Activated gamma-delta T cell treated with Interleukin-2 at 50 U/mL for 16 hours (primary cell): ENCODE measurements around the gene P2RY14.

ENCODE experiments used
- DNase-seq: peaks from one replicate; pipeline ENCODE4 v3.0.0-alpha.2; 2020

The P2RY14 gene

DNA sequence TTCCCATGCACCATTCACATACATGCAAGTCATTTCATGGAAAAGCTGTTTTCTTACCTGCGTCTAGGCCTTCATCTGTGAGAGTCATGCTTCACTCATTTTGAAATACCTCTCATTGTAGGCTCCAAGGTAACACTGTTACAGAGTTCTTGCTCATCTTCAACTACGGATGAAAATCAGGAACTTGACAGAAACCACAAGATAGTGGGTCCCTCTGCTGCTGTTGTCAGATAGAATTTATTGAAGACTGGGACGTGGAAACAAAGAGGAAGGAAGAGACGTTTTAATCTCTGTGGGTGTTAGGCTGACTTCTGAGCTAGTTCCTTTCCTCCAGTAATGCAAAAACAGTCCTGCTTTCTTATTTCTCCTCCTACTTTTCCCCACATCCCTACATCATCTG lies at the start of gene P2RY14:
Gene P2RY14, minus strand, starts transcription at position 313 of the 400 bp plus-strand sequence. CDS start 64,226 bp downstream, outside the sequence.
- no peak for DNase-seq

DNA sequence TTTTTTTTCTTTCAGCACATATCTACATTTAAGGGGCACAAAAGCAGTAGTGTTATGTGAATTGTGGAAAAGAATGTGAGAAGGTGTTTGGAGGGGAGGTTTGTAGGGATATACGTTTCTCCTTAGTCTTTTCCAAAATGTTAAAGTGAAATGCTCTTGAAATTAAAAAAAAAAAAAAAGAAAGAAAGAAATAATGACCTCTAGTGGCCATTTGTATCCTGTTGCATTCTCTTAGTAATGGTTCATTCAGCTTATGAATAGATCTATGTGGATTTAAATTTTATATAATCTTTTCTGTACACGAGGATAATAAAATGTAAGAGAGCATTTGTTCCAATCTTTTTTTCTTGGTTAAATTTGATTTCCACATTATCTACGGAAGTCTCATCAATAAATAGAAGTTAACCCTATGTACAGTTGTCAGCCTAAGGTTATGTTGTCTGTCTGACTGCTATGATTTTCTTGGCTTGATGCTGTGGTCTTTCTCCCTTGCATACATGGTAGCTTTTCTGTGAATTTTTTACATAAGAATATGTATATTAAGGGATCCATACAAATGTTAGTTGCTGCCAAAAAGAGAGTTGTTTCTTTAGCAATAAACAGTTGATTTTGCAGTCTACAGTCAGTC lies 49.3 kb upstream of the P2RY14 start:
- DNase-seq = no peak

DNA sequence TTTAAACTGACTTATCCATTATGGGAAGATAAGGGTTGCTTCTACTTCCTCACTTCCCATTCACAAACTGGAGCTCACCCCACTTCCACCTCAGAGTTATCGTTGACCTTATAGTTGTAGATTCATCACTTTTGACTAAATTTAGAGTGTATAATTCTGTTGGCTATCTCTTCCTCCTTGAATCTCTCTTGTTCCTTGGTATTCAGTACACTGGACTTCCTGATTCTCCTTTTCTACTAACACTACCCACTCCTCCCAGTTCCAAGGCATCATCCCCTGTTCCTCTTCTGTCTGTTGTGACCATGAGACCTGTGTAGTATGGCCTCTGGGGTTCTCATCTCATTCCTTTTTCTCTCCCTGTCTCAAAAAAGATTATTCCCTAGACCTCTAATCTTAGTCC lies 44.2 kb upstream of the P2RY14 start:
- DNase-seq = no peak

DNA sequence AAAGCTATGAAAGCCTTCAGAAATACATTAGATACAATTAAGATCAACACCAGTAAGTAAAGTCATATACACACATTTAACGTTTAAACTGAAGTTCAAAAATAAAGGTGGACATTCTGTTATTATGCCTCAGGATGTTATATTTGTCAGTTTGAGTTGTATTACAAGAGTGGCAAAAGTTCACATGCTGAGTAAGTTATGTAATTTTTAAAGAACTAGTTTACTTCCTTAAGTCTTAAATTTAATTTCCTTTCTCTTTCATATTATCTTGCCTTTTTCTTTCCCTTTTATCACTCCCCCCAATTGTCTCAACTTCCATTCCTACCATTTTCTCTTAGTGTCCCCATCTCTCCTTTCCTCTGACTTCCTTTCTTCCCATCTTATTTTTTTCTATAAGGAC lies 43.2 kb upstream of the P2RY14 start:
- DNase-seq = no peak

DNA sequence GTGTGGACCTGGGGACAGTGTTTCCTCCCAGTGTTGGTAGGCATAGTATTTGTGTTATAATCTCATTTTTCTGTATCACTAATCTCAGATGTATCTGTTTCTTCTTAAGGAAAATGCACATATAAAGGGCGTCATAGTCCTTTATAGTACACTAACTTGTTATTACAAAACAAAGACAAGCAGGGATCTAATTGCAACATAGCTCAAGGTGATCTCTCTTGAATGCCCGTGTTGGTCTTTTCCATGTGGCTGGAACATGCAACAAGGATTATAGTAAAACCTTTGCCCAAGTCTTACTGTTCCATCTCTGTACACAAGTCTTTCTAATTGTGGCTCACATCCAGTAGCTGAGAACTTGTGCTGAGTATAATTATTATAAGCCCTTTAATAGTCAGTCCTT lies 41.8 kb upstream of the P2RY14 start:
- no peak for DNase-seq

DNA sequence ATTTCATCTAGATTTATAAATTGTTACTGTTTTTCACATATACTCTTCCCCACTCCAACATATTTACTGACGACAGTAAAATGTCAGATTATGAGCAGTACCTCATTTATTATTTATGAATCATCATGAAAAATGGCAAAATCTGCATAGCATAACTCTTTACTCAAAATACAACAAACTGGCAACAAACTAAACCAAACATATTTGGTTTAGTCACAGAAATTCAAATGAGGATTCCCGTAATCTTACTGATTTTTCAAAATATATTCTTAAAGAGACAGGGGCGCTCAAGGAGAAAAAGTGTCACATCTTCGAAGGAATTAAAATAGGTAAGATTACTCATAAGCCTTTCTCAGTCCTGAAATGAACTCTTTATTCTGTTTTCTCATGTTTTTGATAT lies 41.3 kb upstream of the P2RY14 start:
- no peak for DNase-seq

DNA sequence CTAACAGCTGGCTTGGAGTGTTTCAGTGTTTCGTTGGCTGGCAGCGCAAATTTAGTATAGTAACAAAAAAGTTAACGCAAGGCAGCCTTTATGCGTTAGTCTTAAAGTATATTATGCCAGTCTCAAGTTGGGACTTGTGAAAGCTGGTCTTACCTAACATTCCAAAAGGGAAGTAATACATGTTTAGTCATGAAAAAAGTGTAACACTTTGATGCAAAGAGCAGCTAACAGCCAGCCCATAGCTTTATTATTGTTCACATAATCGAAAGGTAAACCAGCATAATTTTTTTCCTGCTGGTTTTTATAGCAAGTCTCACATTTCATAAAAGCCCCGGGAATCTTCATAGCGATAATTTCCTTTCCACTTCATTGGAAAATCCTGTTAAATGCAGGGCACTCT lies 40.6 kb upstream of the P2RY14 start:
- no peak for DNase-seq

DNA sequence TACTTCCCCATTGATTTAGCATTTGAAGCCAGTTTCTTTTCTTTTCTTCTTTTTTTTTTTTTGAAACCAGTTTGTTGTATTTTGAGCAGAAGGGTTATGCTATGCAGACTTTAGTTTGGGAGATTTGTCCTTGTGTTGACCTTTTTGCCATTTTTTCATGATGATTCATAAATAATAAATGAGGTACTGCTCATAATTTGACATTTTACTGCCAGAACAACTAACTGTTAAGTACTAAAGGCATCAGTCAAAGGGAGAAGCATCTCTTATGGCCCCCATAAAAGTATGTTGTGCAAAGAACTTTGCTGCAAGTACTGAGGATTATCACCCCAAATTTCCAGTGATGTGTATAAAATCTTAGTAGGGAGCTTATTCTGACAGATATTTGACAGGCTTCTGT lies 40.0 kb upstream of the P2RY14 start:
- no peak for DNase-seq

DNA sequence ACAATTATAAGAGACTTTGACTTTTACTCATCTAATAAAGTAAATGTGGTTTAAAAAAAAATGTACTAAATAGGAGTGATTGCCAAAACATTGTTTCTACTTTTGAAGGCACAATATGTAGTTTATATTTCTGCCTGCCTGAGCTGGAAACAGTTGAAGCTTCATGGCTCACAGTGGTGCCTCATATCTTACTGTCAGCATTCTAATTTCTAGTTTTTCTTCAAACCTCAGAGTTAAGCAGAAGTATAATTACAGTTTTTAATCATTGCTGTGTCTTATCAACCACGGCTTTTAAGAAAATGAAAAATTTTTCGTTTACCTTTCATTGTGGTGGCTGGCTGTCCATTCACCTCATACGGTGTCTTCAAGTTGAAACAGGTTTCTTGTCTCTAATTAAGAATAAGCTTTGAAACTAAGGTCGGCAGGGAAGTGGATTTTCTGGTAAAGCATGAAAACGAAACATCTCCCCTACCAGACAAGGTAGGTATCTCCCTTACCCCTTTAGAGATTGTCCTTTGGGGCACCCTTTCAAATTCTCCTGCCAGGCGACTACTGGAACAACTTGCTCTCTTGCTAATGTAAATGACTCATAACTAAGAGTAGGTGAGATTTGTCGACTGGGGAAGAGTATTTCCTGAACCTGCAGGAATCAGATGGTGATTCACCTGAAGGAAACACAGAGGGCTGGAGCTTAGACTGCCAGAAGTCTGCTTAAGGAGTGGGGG lies 38.1 kb upstream of the P2RY14 start, which contains the start of gene GPR87:
Gene GPR87, minus strand, starts transcription at position 554 of the 725 bp plus-strand sequence. CDS start 16,720 bp downstream, outside the sequence.
- no peak for DNase-seq

DNA sequence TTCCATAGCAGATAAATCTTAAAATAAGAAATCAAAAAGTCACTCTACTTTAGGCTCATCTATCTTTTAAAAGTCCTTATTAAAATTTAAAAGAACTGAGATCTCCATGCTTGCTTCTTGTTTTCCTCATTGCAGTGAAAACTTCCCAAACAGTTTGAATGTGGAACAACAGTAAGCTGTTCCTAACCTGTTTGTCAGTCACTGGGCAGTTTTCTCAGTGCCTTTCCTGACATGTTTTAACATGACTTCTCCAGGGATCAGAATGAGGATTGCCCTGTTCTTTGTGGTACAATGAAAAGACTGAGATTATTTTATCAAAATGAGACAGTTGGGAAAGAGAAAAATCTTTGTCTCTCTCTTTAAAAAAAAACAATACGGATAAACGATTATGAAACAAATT lies 37.5 kb upstream of the P2RY14 start:
- no peak for DNase-seq

DNA sequence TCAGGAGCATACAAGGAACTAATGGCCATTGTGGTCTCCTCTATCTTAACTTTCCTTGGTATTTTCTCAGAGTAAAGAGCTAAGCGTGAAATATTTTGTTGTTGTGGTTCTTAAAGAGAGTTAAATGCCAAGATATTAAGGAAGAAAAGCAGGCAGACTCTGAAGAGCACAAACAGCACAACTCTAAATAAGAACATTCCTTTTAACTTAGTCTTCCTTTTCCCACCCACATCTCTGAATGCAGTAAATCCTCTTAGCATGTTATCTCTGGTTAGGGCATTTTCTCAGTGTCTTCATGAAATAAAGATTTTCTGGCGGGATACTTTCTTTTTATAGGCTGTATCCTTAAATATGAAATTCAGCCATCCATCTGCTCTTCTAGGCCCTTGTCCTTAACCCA lies 36.8 kb upstream of the P2RY14 start:
- DNase-seq = no peak

DNA sequence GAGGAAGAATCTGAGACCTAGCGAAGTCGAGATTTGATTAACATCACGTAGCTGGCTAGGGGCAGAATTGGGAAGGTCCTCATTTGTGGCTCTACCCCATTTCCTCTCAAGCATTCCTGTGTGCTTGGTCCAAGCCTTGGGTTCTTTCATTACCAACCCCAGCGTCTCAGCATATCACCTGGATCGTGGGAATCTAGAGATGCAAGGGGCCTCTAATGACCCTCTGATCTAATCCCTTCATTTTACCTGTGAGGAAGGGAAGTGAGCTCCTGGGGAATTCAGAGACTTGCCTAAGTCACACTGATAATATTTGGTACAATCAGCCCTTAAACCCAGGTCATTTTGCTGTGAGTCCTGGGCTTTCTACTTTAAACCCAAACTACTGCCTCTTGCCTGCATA lies 36.3 kb upstream of the P2RY14 start:
- DNase-seq = no peak

DNA sequence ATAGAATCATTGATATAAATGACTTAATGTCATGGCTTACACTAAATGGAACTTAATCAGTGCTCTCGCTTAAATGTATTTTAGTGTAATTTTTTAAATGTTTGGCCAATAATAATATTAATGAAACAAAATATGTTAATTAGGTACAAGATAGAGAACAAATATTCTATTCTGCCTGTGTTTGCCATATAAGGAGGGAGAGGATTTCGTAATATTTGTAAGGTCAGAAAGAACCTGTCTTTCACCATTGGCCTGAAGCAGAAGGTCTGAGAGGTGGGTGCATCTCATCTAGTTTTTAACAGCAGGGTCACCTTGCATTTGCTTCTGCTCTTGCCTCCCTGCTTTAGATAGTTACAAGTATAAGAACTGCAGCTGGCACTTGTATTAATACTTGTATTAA lies 35.8 kb upstream of the P2RY14 start:
- DNase-seq = no peak

DNA sequence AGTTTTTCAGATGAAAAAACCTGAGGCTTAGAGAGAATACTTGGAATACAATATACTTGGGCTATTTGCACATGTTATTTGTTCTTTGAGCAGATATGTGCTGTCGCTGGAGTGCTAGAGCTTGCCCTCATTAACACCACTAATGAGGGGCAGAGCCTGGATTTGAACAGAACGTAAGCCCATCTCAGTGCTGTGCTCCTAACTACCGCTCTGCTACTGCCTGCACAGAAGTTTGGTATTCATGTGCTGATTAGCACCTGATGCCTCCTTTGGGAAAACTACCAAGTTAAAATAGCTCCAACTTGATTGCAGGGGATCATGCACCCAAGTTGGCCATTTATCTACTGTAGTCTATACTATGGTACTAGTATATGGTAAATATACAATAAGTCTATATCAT lies 34.6 kb upstream of the P2RY14 start:
- no peak for DNase-seq

DNA sequence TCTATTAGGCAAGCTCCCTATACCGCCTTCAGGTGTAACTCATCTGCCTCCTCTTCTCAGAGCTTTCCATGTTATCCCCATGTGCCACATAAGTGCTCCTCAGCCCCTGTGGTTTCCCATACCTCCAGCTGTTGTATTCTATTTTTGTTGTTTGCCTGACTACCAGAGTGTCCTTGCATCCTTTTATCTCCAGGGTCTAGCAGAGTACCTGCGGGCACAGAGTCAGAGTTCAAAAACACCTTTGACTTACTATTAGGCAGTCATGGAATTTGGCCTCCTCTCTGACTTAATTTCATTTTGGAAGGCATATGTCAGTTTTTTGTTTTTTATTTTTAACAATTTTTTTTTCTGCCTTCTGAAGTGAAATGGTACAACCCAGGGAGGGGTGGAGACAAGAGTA lies 31.2 kb upstream of the P2RY14 start:
- DNase-seq = no peak

DNA sequence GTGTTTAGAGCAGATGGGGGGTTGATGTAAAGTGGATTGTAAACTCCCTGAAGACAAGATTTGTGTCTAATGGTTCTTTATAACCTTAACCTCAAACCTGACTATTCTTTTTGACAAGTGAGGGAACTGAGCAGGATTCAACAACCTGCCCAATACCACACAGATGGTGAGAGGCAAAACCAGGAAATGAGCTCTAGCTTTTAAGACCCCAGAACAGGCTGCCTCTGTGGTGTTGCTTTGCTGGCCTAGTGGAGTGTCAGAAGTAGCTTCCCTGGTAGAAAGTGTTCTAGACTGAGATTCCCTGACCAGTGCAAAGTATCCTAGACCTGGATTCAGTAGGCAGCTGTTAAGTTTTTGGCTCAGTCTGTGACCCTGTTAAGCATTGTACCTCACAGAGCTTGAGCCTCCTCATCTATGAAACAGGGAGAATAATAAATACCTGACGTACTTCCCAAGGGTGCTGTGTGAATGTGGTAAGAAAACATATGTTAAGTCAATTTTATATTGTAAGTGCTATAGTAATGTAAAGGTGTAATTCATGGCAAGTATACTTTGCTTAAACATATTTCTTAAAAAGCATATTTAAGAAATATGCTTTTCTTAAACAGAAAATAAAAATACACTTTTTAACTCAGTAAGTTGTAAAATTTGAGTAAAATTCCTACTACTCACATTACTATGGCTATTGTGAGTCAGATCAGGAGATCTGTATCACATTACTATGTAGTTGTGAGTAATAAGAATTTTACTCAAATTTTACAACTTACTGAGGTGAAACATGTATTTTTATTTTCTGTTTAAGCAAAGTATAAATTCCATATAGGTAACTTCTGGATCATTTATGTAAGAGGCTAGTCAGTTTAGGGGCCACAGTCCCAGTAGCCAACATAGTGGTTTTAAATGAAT lies 29.5 kb upstream of the P2RY14 start:
- DNase-seq = no peak

DNA sequence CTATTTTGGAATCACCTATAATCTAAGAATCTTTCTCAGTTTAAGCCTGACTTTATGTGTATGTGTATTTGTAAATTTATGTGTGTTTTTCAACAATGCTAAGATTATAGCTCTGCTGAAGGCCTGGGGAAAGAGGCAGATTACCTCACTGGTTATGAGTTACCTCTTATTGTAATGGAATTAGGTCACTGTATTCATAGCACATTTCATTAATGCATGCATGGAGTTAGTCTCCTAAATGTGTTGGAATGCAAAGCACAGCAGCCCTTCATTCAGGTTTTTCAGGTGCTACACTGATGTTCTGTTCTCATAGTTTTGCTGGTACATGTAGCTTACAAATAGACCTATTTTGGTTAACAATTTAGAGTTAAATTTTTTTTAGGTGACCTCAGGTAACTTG lies 28.8 kb upstream of the P2RY14 start:
- no peak for DNase-seq

DNA sequence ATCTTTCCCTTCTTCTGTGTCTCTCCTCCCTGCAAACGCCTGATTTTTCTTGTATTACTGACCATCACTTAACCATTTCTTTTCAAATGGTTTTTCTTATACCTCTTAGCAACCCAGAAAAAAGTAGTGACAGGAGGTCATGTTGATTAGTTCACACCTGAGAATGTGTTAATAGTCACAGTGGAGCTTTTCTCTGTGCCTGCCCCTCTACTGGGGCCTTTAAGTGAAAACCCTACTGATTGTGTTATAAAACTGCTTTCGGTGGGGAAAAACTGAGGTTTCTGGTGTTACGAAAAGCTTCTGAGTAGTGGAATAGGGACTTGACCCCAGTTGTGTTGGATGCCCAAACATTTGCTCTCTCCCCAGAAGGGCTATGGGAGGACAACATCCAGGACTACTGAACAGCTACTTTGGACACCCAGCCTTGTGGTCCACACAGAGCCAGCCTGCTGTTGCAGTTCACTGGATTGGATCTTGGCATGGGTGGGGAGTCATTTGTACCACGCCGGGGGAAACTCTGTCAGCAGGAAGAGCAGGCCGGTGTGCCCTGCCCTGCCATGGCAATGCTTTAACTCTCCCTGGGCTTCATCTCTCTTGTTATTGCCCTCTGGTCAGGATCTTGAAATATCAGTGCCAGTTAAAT lies 27.9 kb upstream of the P2RY14 start:
- DNase-seq = no peak

DNA sequence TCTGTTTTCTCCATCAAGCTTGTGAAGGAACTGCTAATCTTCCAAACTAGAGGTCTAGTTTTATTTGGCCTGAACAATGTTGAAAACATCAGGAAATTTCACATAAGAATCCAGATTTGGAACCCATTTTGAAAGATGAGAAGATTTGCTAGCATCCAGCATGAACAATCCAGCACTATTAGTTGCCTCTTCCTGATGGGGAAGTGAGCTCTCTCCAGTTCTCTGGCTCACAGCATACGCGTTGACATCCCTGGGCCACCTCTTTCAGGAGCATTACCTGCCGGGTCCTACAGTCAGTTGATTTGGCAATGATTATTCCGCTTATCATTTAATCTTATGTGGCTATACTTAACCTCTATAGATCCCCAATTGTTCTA lies 27.4 kb upstream of the P2RY14 start:
- DNase-seq = no peak

DNA sequence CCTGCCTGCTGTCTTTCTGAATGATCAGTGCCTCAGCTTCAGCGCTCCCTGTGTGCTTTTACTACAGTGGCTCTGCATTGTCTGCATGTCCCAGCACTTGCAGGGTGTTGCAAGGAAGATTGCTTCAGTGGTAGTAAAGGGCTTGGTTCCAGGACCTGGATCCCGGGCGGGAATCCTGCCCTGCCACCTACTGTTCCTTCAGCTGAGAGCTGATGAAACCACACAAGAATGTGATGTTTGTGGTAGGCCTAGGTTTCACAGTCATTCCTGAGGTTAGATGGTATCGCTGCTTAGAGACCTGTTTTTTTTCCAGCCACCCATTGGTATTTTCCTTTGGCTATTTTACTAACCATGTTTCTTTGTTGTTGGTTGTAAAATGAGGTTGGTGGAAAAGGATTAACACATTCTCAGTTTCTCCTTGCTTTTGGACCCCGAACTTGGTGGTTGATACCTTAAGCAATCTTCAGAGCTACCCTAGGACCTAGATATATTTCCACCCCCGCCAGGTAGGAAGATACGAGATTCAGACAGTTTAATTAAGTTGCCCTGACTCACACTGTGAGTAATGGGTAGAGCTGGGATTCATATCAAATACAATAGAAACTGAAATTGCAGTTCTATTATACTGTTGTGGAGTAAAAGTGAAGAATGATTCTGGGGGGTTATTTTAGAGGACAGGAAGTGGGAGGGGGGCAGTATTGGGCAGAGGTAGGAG lies 26.9 kb upstream of the P2RY14 start:
- DNase-seq = no peak

DNA sequence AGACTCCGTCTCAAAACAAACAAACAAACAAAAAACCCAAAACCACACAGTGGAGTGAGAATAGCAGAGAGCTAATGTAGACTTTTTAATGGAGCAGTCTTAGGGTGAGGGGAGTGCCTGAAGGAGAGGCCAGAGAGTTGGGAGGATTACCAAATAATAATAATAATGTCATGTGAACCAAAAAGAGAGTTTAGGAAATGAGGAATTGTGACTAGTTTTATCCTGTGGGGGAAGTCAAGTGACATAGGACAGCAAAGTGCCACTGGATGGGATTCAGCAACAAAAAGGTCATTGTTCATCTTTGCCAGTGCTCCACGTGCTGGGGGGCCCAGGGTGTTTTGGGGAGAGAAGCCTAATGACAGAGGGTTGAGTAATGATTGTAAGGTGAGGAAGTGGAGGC lies 25.4 kb upstream of the P2RY14 start:
- no peak for DNase-seq

DNA sequence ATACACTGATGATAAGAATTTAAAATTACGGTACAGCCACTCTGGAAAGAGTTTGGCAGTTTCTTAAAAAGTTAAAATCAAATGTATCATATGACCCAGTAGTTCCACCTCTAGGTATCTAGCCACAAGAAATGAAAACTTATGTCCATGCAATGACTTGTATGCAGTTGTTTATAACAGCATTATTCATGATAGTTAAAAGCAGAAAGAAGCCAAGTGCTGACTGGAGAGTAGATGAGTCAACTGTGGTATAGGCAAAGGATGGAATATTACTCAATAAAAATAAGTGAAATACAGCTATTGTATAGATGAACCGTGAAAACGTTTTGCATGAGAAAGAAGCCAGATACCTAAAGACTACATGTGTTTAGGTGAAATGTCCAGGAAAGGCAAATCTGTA lies 23.4 kb upstream of the P2RY14 start:
- no peak for DNase-seq

DNA sequence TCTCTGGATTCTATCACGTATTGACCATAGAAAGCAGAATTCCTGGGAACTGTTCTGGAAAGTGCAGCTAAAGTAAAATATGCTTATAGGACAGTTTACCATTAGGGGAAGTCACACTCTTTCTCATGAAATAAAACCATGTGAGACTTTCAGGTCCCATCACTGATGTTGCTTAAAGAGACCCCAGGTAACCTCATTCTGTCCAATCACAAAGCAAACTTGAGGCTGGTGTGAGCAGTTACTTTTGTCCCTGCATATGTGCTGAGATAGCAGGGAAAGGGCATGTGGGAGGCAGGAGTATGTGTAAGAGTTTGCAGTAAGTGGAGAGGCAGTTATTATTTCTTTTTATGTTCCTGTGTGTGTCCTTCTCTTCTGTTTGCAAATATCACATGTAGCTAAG lies 22.2 kb upstream of the P2RY14 start:
- DNase-seq = no peak
